COLO668 (cell line): ENCODE measurements around the gene ASCC1.

ENCODE experiments used
- DNase-seq: peaks from one replicate; lab custom pipeline; 2025; ENCODE audit not compliant: unreplicated experiment; lab: John Stamatoyannopoulos, UW

ASCC1 gene

GRCh38 chr10:72086466-72087391 lies 129.3 kb downstream of the ASCC1 start:
- no peak for DNase-seq

GRCh38 chr10:72085864-72086465 lies 130.1 kb downstream of the ASCC1 start:
- no peak for DNase-seq

GRCh38 chr10:72085166-72085565 lies 130.9 kb downstream of the ASCC1 start:
- no peak for DNase-seq

- no peak for DNase-seq
Observed at GRCh38 chr10:72083790-72084459, 132.2 kb downstream of the ASCC1 start.

GRCh38 chr10:72082856-72083789 lies 133.0 kb downstream of the ASCC1 start:
- DNase-seq, result no peak

- no peak for DNase-seq
Observed at GRCh38 chr10:72081772-72082590, 134.1 kb downstream of the ASCC1 start.

GRCh38 chr10:72081210-72081609 lies 134.9 kb downstream of the ASCC1 start:
- no peak for DNase-seq

- DNase-seq, result no peak
Observed at GRCh38 chr10:72080042-72080975, 135.8 kb downstream of the ASCC1 start.

- DNase-seq, result no peak
Observed at GRCh38 chr10:72079356-72079755, 136.7 kb downstream of the ASCC1 start.

GRCh38 chr10:72077275-72077990 lies 138.6 kb downstream of the ASCC1 start:
- no peak for DNase-seq

GRCh38 chr10:72076756-72077155 lies 139.3 kb downstream of the ASCC1 start:
- no peak for DNase-seq

GRCh38 chr10:72075376-72076115 lies 140.5 kb downstream of the ASCC1 start:
- DNase-seq, result no peak

GRCh38 chr10:72074574-72075375 lies 141.3 kb downstream of the ASCC1 start:
- DNase-seq, result no peak

GRCh38 chr10:72073708-72074573 lies 142.1 kb downstream of the ASCC1 start:
- DNase-seq, result no peak

GRCh38 chr10:72072639-72073038 lies 143.4 kb downstream of the ASCC1 start:
- DNase-seq, result no peak

- DNase-seq, result no peak
Observed at GRCh38 chr10:72072046-72072445, 144.0 kb downstream of the ASCC1 start.
